Measurements from ENCODE around the gene ARL8B. TPM values are rescaled to one million over a fixed set of nuclear protein-coding genes. Genes with fewer than 3 reads are reported as not detected.

The ARL8B gene
- total and polyA plus RNA-seq, 9 of the 15 experiments (the other 6 are each of a cell fraction or from before 2014, with no cell fraction given) = 28.5 to 99.4 (median 77.2) TPM

DNA sequence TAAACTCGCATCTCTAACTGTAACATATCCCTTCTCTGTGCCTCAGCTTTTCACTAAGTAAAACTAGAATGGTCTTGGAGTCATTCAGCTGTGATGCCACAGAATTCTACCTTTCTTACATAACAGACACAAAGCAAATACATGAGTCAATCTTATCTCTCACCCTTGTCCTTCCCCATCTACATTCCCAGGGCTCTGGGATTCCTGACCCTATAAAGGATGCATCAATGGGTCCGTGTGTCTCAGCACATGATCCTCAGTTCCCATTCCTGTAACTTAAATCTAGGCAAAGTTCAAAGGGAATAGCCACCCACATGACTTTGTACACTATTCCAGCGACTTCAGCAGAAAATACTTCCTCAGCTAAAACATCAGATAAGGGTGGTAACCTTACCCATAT lies 11.8 kb upstream of the ARL8B start:
- ChIA-PET CTCF (ENCODE audit: low intra/inter-chr PET ratio) (no interaction called here), POLR2A (interaction anchor here (0.7 to 3.4 kb wide), 2 partner anchors 12 to 616 kb away, joined by 3 to 32 read pairs; partner anchors contain the start of gene ARL8B)
- H3K36me3 ChIP-seq (ENCODE audit: control insufficient read depth, insufficient read depth, low read length) = no peaks in the 10 kb centered on the region
- H3K9me1 ChIP-seq (ENCODE audit: control insufficient read depth, insufficient read depth, low read length) = no peaks in the 10 kb centered on the region
- H3K9me3 ChIP-seq (replicated peaks; ENCODE audit: control insufficient read depth, insufficient read depth, low read depth, low read length) = no peaks in the 10 kb centered on the region; the same call in 1 of the 2 replicates
- DNase-seq (ENCODE audit: extremely low read depth in 1 of 4, low spot score in 3 of 4) (no peak), ATAC-seq (no peak), FAIRE-seq (no peak)
- in situ Hi-C loops (cut with MboI) = no loop called here
- intact Hi-C loops (cut with micrococcal nuclease) = no loop called here
- H2AFZ ChIP-seq (ENCODE audit: low read depth, low read length) = no peak overlapping the region
- TF ChIP-seq STAT5A (IDR thresholded peaks at IDR 0.05; ENCODE audit: borderline replicate concordance, low read length) (no peak), ZNF316 (IDR thresholded peaks at IDR 0.05) (peak; percentile 47; the same call in 1 of the 2 replicates), GTF2A2 (tag; IDR thresholded peaks at IDR 0.05) (no peak), JUNB (CRISPR knock-in tag; conservative IDR thresholded peaks at IDR 0.05) (no peak), ZNF134 (CRISPR knock-in tag; conservative IDR thresholded peaks at IDR 0.05) (no peak), NELFE (IDR thresholded peaks at IDR 0.05; ENCODE audit: insufficient read depth, insufficient read length) (no peak), SMC3 (conservative IDR thresholded peaks at IDR 0.05; ENCODE audit: insufficient read depth, low read depth, low read length) (no peak)
- no peaks in the 10 kb centered on the region for H4K20me1 ChIP-seq (replicated peaks; ENCODE audit: control insufficient read depth, insufficient read depth, low read length)
- no peak overlapping the region for H3K9ac ChIP-seq (ENCODE audit: insufficient read depth in 1 of 2, low read depth in 2 of 2, low read length in 2 of 2)
- no peak overlapping the region for H3K4me2 ChIP-seq (ENCODE audit: insufficient read depth, low read length)
- no peaks in the 10 kb centered on the region for H3K79me2 ChIP-seq (ENCODE audit: control insufficient read depth, insufficient read depth, low read length)
- H3K4me3 ChIP-seq = no peak overlapping the region
- 56% methylated on average over 3 of the region's 3 CpGs for WGBS (ENCODE audit: insufficient coverage, low coverage, missing lambda C conversion rate)
- H3K27ac ChIP-seq (ENCODE audit: extremely low read depth, low read depth, low read length) = no peak overlapping the region
- H3K4me1 ChIP-seq (replicated peaks in 1 of 2; ENCODE audit: control insufficient read depth in 2 of 2, insufficient read depth in 2 of 2, low read length in 2 of 2) = peaks cover 28 to 34% of the 10 kb centered on the region in 2 experiments
- BruUV-seq (replicated peaks) = no TSS peak
- no peaks in the 10 kb centered on the region for H3K27me3 ChIP-seq (ENCODE audit: control insufficient read depth in 2 of 2, insufficient read depth in 2 of 2, low read length in 2 of 2)

DNA sequence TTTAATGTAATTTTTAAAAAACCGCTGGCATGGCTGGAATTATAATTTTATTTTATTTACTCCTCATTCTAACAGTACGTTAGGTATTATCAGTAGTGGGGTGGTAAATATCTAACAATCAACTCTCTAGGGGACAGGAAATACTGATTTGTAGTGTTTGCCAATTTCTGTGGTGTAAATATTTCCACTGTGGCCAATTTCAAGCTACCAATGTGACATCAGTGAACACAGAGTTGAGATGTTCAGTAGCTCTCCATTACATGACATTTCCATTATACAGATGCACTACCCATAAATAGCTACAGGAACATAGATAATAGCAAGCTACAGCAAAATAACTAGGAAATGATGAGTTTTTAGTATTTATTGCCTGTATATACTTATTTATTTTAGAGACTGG lies 10.0 kb upstream of the ARL8B start:
- no peak for DNase-seq (ENCODE audit: extremely low read depth in 1 of 4, low spot score in 3 of 4)
- no peak for FAIRE-seq
- WGBS (ENCODE audit: insufficient coverage, low coverage, missing lambda C conversion rate) = 86% methylated on average over 2 of the region's 2 CpGs
- intact Hi-C loops (cut with micrococcal nuclease) = no loop called here
- H3K4me2 ChIP-seq (ENCODE audit: insufficient read depth, low read length) = no peak overlapping the region
- no peaks in the 10 kb centered on the region; the same call in 1 of the 2 replicates for H3K9me3 ChIP-seq (replicated peaks; ENCODE audit: control insufficient read depth, insufficient read depth, low read depth, low read length)
- CTCF ChIA-PET (ENCODE audit: low intra/inter-chr PET ratio) = no interaction called here
- H4K20me1 ChIP-seq (replicated peaks; ENCODE audit: control insufficient read depth, insufficient read depth, low read length) = no peaks in the 10 kb centered on the region
- no peak overlapping the region for H3K9ac ChIP-seq (ENCODE audit: insufficient read depth in 1 of 2, low read depth in 2 of 2, low read length in 2 of 2)
- BruUV-seq (replicated peaks) = no TSS peak
- in situ Hi-C loops (cut with MboI) = no loop called here
- ATAC-seq = no peak
- no peak overlapping the region for H2AFZ ChIP-seq (ENCODE audit: low read depth, low read length)
- no peak overlapping the region for H3K4me3 ChIP-seq
- no peaks in the 10 kb centered on the region for H3K9me1 ChIP-seq (ENCODE audit: control insufficient read depth, insufficient read depth, low read length)
- H3K36me3 ChIP-seq (ENCODE audit: control insufficient read depth, insufficient read depth, low read length) = no peaks in the 10 kb centered on the region
- POLR2A ChIA-PET = interaction anchor here (0.6 to 1.3 kb wide), 2 partner anchors 39 to 163 kb away, joined by 3 to 5 read pairs; no protein-coding TSS in a partner anchor
- no peak overlapping the region for H3K27ac ChIP-seq (ENCODE audit: extremely low read depth, low read depth, low read length)
- H3K27me3 ChIP-seq (ENCODE audit: control insufficient read depth in 2 of 2, insufficient read depth in 2 of 2, low read length in 2 of 2) = no peaks in the 10 kb centered on the region
- peaks cover 20 to 28% of the 10 kb centered on the region in 2 experiments for H3K4me1 ChIP-seq (replicated peaks in 1 of 2; ENCODE audit: control insufficient read depth in 2 of 2, insufficient read depth in 2 of 2, low read length in 2 of 2)
- H3K79me2 ChIP-seq (ENCODE audit: control insufficient read depth, insufficient read depth, low read length) = no peaks in the 10 kb centered on the region
- TF ChIP-seq ZFP30 (CRISPR knock-in tag; IDR thresholded peaks at IDR 0.05; ENCODE audit: borderline replicate concordance) = no peak
- no peak for TF ChIP-seq MAZ (CRISPR knock-in tag; conservative IDR thresholded peaks at IDR 0.05 in 1 of 2, IDR thresholded peaks at IDR 0.05 in 1 of 2)
- no peak for TF ChIP-seq ETS2 (tag; IDR thresholded peaks at IDR 0.05; ENCODE audit: borderline replicate concordance, poor library complexity, severe bottlenecking)
- TF ChIP-seq ZNF347 (CRISPR knock-in tag; IDR thresholded peaks at IDR 0.05; ENCODE audit: low read depth) = no peak
- TF ChIP-seq EHMT2 (IDR thresholded peaks at IDR 0.05) = no peak
- no peak for TF ChIP-seq U2AF1 (optimal IDR thresholded peaks at IDR 0.05; ENCODE audit: low read depth, low read length)
- no peak for TF ChIP-seq SMARCE1 (IDR thresholded peaks at IDR 0.05)
- no peak for TF ChIP-seq MYC (IDR thresholded peaks at IDR 0.05; ENCODE audit: low read depth, low read length)
- TF ChIP-seq MYC (CRISPR knock-in tag; IDR thresholded peaks at IDR 0.05; ENCODE audit: borderline replicate concordance, low read depth) = no peak
- TF ChIP-seq ZFX (CRISPR knock-in tag; IDR thresholded peaks at IDR 0.05) = no peak
- TF ChIP-seq STAT5B (CRISPR knock-in tag; IDR thresholded peaks at IDR 0.05) = no peak
- TF ChIP-seq SETDB1 (IDR thresholded peaks at IDR 0.05; ENCODE audit: low read length) = no peak
- TF ChIP-seq CBX3 (IDR thresholded peaks at IDR 0.05; ENCODE audit: borderline replicate concordance in 1 of 2, low read length in 2 of 2) = no peak
- no peak for TF ChIP-seq ZNF253 (CRISPR knock-in tag; conservative IDR thresholded peaks at IDR 0.05)

Measured in K562 (cell line).